Fibroblast of skin of left biceps (primary cell): Measurements from ENCODE around the gene NOS2.

Source experiments
- DNase-seq, 2 experiments: peaks; one replicate each; pipeline ENCODE4 v3.0.0-alpha.2; 2013; ENCODE audit warnings: low read depth in 2 of 2

NOS2 gene

GRCh38 chr17:27819145-27819544 lies 18.8 kb upstream of the NOS2 start:
- no peak for DNase-seq

- DNase-seq = no peak
These were observed 18.2 kb upstream of the NOS2 start for GRCh38 chr17:27818401-27819105.

- DNase-seq = no peak
These were observed 17.4 kb upstream of the NOS2 start for GRCh38 chr17:27817731-27818130.

- DNase-seq = no peak
These were observed 16.6 kb upstream of the NOS2 start for GRCh38 chr17:27816946-27817345.

- no peak for DNase-seq
These were observed 11.6 kb upstream of the NOS2 start for GRCh38 chr17:27811961-27812360.

- no peak for DNase-seq
These were observed 10.7 kb upstream of the NOS2 start for GRCh38 chr17:27810902-27811557.

- DNase-seq = no peak
These were observed 10.0 kb upstream of the NOS2 start for GRCh38 chr17:27810211-27810901.

GRCh38 chr17:27809555-27809954 lies 9.2 kb upstream of the NOS2 start:
- DNase-seq = no peak

GRCh38 chr17:27808628-27809027 lies 8.3 kb upstream of the NOS2 start:
- DNase-seq = no peak

GRCh38 chr17:27807567-27808470 lies 7.5 kb upstream of the NOS2 start:
- no peak for DNase-seq

- DNase-seq = peak; percentile 57 to 60
These were observed 5.3 kb upstream of the NOS2 start for GRCh38 chr17:27805520-27806146.

- no peak for DNase-seq
These were observed 3.8 kb upstream of the NOS2 start for GRCh38 chr17:27804113-27804512.

- DNase-seq = no peak
These were observed 2.8 kb upstream of the NOS2 start for GRCh38 chr17:27802962-27803680.

- DNase-seq = no peak
These were observed 1.7 kb upstream of the NOS2 start for GRCh38 chr17:27802033-27802432.

GRCh38 chr17:27798376-27798775 lies 2.0 kb downstream of the NOS2 start:
- DNase-seq = no peak

- DNase-seq = no peak
These were observed 2.8 kb downstream of the NOS2 start for GRCh38 chr17:27797390-27798091.

- DNase-seq = no peak
These were observed 6.3 kb downstream of the NOS2 start for GRCh38 chr17:27793906-27794569.

GRCh38 chr17:27793168-27793905 lies 7.0 kb downstream of the NOS2 start:
- no peak for DNase-seq

GRCh38 chr17:27792095-27792494 lies 8.2 kb downstream of the NOS2 start:
- no peak for DNase-seq
